Measurements from ENCODE around the gene IGSF23.

GRCh38 chr19:44635581-44636438, 22.4 kb downstream of the IGSF23 start:
- TF ChIP-seq POLR2A (IDR thresholded peaks at IDR 0.05) (no peak), POLR2AphosphoS5 (IDR thresholded peaks at IDR 0.05) (no peak)
- TF ChIP-seq, protein P1, sequence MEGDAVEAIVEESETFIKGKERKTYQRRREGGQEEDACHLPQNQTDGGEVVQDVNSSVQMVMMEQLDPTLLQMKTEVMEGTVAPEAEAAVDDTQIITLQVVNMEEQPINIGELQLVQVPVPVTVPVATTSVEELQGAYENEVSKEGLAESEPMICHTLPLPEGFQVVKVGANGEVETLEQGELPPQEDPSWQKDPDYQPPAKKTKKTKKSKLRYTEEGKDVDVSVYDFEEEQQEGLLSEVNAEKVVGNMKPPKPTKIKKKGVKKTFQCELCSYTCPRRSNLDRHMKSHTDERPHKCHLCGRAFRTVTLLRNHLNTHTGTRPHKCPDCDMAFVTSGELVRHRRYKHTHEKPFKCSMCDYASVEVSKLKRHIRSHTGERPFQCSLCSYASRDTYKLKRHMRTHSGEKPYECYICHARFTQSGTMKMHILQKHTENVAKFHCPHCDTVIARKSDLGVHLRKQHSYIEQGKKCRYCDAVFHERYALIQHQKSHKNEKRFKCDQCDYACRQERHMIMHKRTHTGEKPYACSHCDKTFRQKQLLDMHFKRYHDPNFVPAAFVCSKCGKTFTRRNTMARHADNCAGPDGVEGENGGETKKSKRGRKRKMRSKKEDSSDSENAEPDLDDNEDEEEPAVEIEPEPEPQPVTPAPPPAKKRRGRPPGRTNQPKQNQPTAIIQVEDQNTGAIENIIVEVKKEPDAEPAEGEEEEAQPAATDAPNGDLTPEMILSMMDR (IDR thresholded peaks at IDR 0.05) = no peak
